Measurements from ENCODE around the gene MEGF10.

- TF ChIP-seq EZH2phosphoT487 (IDR thresholded peaks at IDR 0.05; ENCODE audit: insufficient read depth, low read depth), result no peak
- TF ChIP-seq EZH2 (IDR thresholded peaks at IDR 0.05; ENCODE audit: insufficient read depth, poor library complexity, severe bottlenecking), result no peak
Measured at GRCh38 chr5:127451096-127451495, 160.5 kb downstream of the MEGF10 start.

All from GM23248 (cell line).